Heart left ventricle (tissue), 16 donors: ENCODE results near the gene PRKCA. TPM values are rescaled to one million over a fixed set of nuclear protein-coding genes. Genes with fewer than 3 reads are reported as not detected.
"Not testable (repeated sequence)": the region's sequence is repeated elsewhere in the genome, so short reads cannot be mapped to it uniquely, and the experiment has no call there.

Experiments
- ATAC-seq, 4 donors: fragments of 200-7000 bp; cut with Tn5 transposase; one replicate each; pipeline ENCODE4 v1.9.1; 2020 to 2022; ENCODE audit warnings: moderate library complexity in 4 of 4, mild to moderate bottlenecking in 3 of 4, moderate number of reproducible peaks in 1 of 4
- DNase-seq, 5 donors: peaks; one replicate each; pipeline ENCODE4 v3.0.0-alpha.2; 2020
- H3K27ac ChIP-seq, 12 donors: fragments of 200-600 bp; sonication (generic) in 4 of 12; one replicate each; pipeline versions ENCODE4 v1.5.0 to v1.8.0; 2016 to 2022; ENCODE audit warnings: mild to moderate bottlenecking in 2 of 12
- H3K27me3 ChIP-seq, 9 donors: fragments of 200-600 bp; sonication (generic) in 2 of 9; one replicate each; pipeline versions ENCODE4 v1.5.1 to v1.8.0; 2016 to 2022; ENCODE audit warnings: mild to moderate bottlenecking in 3 of 9
- H3K36me3 ChIP-seq, 9 donors: fragments of 200-600 bp; sonication (generic) in 2 of 9; one replicate each; pipeline versions ENCODE4 v1.5.0 to v1.8.0; 2018 to 2022; ENCODE audit warnings: mild to moderate bottlenecking in 2 of 9
- H3K4me1 ChIP-seq, 12 donors: fragments of 200-600 bp; sonication (generic) in 4 of 12; one replicate each; pipeline versions ENCODE4 v1.5.0 to v1.8.0; 2016 to 2022; ENCODE audit warnings: mild to moderate bottlenecking in 3 of 12
- H3K4me3 ChIP-seq, 12 donors: fragments of 200-600 bp; sonication (generic) in 4 of 12; one replicate each; pipeline versions ENCODE4 v1.5.0 to v1.8.0; 2017 to 2022; ENCODE audit warnings: mild to moderate bottlenecking in 9 of 12, moderate library complexity in 4 of 12
- H3K9me3 ChIP-seq, 12 donors: fragments of 200-600 bp; sonication (generic) in 4 of 12; one replicate each; pipeline versions ENCODE4 v1.5.0 to v1.8.0; 2016 to 2022; ENCODE audit warnings: mild to moderate bottlenecking in 1 of 12
- POLR2A ChIP-seq, 2 donors: fragments of 450-650 bp; IDR thresholded peaks; one replicate each; pipeline ENCODE4 v1.6.1; 2017; ENCODE audit warnings: antibody characterized with exemption in 2 of 2, mild to moderate bottlenecking in 2 of 2, moderate library complexity in 2 of 2
- WGBS, 4 donors: extraction: QIAGEN DNeasy Blood & Tissue Kit in 2 of 4; methylation state at CpG; one replicate each; pipeline versions ENCODE4 v1.1.5 to v1.1.7; 2013 to 2018; 5-methylcytosine and 5-hydroxymethylcytosine counted together
- intact Hi-C, 10 donors: fragments of 100-400 bp; cut with DNase I; formaldehyde crosslinking; loops; one replicate each; pipeline versions ENCODE4 v1.11.1 to v1.14.2; 2022
- polyA plus RNA-seq, 2 donors: library from polyadenylated mRNA; stranded (reverse); fragments of 200-250 nt; gene quantifications; one replicate each; pipeline ENCODE4 v1.2.3, GENCODE V29; 2013
- total RNA-seq, 9 donors: library from RNA; depleted of rRNA in 2 of 9; stranded (reverse); fragments of >200 nt in 2 of 9; fragmentation: NEBNext Ultra II Directional in 3 of 9; extraction: Animal tissue kit (Norgen Biotek cat#: 25700) in 3 of 9; gene quantifications; one replicate each; pipeline versions ENCODE4 v1.1.0 to v1.2.4, GENCODE V29; 2016 to 2023
- TF ChIP-seq, protein P1 (sequence below), 12 donors: fragments of 200-600 bp; sonication (generic) in 4 of 12; IDR thresholded peaks; one replicate each; pipeline versions ENCODE4 v1.5.0 to v1.8.0; 2018 to 2022; ENCODE audit warnings: antibody characterized with exemption in 12 of 12, mild to moderate bottlenecking in 5 of 12
- donor health status: ischemic (EF 13 %, LVEDD 7.1; RV severe dilation, severe dysfunction).
- donor health status: healthy with polysubstance abuse.
- donor health status: DM: no; HTN: yes; CAD: no.
- donor health status: DM: no; HTN: no; CAD: no.
- donor health status: ischemic (EF 25% LVEDD 6.9; RV normal size, moderate dysfunction).
- donor health status: ischemic (EF 25% LVEDD 5.7; RV mildly dilated, moderate dysfunction).
- donor health status: healthy.
- donor health status: DM: yes; HTN: yes; CAD: no.
- donor health status: ischemic (EF 35%, LVEDD 5.7; RV mildly dilated, moderate dysfunction).
- donor health status: nonischemic (EF 11% LVEDD 7.7; RV severe dilation, severe dysfunction).
- donor health status: DM: yes; HTN: yes; CAD: no.
- donor health status: PGD.
- donor health status: ischemic (EF 29% LVEDD 5.4; RV normal size, mild dysfunction).
- donor health status: nonischemic (EF 23%, LVEDD 6.1; RV moderate dilation, normal function).

PRKCA gene
- total and polyA plus RNA-seq, 11 donors = 3.4 to 26.8 (median 11.4) TPM

DNA sequence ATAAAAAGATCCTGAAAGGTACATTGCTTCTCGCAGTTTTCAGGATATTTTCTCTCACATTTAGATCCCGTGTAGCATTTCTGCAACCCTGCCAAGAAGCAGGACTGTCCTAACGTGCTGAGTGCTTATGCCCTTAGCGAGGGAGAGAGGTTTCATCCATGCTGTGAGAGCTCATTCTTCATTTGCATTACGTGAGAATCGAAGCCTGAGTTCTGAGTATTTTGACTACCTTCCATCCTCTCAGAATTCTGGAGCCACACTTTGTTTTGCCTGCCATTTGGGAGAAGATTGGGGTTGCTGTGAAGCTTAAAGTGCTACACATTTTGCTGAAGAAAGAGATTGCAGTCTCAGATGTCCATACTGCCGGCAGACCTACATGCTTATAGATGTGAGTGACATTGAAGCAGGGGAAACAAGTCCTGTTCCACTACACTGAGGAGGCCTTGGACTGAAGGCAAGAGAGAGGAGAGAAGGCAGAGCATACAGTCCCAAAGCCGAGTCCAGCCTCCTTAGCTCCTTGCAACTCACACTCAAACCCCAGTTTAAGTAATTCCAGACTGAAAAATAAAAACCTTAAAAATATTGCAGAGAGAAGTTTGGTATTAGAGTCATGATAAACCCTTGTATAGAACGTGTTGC, 183.0 kb downstream of the PRKCA start:
- ATAC-seq (no peak), DNase-seq (no peak)
- Histone ChIP-seq H3K27me3 (no peaks in the 10 kb centered on the region), H3K27ac (no peak overlapping the region), H3K36me3 (no peaks in the 10 kb centered on the region), H3K4me3 (no peak overlapping the region), H3K9me3 (no peaks in the 10 kb centered on the region), H3K4me1 (no peaks in the 10 kb centered on the region)
- intact Hi-C loops = no loop called here
- 64 to 72% (median 70%) methylated on average over 9 of the region's 9 CpGs for WGBS, 4 donors
- TF ChIP-seq, protein P1, sequence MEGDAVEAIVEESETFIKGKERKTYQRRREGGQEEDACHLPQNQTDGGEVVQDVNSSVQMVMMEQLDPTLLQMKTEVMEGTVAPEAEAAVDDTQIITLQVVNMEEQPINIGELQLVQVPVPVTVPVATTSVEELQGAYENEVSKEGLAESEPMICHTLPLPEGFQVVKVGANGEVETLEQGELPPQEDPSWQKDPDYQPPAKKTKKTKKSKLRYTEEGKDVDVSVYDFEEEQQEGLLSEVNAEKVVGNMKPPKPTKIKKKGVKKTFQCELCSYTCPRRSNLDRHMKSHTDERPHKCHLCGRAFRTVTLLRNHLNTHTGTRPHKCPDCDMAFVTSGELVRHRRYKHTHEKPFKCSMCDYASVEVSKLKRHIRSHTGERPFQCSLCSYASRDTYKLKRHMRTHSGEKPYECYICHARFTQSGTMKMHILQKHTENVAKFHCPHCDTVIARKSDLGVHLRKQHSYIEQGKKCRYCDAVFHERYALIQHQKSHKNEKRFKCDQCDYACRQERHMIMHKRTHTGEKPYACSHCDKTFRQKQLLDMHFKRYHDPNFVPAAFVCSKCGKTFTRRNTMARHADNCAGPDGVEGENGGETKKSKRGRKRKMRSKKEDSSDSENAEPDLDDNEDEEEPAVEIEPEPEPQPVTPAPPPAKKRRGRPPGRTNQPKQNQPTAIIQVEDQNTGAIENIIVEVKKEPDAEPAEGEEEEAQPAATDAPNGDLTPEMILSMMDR (IDR thresholded peaks at IDR 0.05) = no peak
- TF ChIP-seq POLR2A (IDR thresholded peaks at IDR 0.05) = no peak

GRCh38 chr17:66487121-66487520, 184.7 kb downstream of the PRKCA start:
- Histone ChIP-seq H3K4me1 (no peaks in the 10 kb centered on the region), H3K27me3 (no peaks in the 10 kb centered on the region), H3K27ac (no peak overlapping the region), H3K4me3 (no peak overlapping the region), H3K9me3 (no peaks in the 10 kb centered on the region), H3K36me3 (no peaks in the 10 kb centered on the region)
- 90 to 95% (median 92%) methylated on average over 3 of the region's 3 CpGs for WGBS, 4 donors
- intact Hi-C loops = no loop called here
- DNase-seq = no peak
- ATAC-seq = no peak
- TF ChIP-seq, protein P1 (IDR thresholded peaks at IDR 0.05) = no peak
- no peak for TF ChIP-seq POLR2A (IDR thresholded peaks at IDR 0.05)

- Histone ChIP-seq H3K9me3 (no peaks in the 10 kb centered on the region), H3K27ac (no peak overlapping the region), H3K36me3 (no peaks in the 10 kb centered on the region), H3K4me1 (no peaks in the 10 kb centered on the region), H3K27me3 (no peaks in the 10 kb centered on the region), H3K4me3 (no peak overlapping the region)
- no peak for TF ChIP-seq POLR2A (IDR thresholded peaks at IDR 0.05)
- TF ChIP-seq, protein P1 (IDR thresholded peaks at IDR 0.05) = no peak
- no peak for DNase-seq
- intact Hi-C loops = no loop called here
- ATAC-seq = no peak
- WGBS, 4 donors = 86 to 93% (median 88%) methylated on average over 5 of the region's 5 CpGs
These were observed 185.6 kb downstream of the PRKCA start for GRCh38 chr17:66487981-66488468.

DNA sequence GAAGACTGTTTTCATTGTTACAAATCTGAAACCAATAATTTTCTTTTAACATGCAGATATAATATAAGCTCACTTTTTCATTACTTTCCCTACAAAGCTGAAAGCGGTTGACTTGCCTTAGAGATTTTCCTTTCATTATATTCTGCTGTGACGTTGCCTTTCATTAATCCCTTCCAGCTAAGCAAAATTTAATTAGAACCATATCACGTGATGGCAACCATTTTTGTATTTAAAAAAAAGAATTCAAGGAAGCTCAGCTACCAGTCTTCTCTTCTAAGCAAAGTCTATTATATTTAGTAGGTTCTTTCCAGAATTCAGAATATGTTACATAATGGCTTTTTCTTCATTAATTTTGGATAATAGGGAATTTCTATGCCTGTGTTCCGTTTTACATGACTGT, 186.5 kb downstream of the PRKCA start:
- intact Hi-C loops = no loop called here
- no peak overlapping the region for H3K27ac ChIP-seq
- H3K4me3 ChIP-seq = no peak overlapping the region
- DNase-seq = no peak
- H3K4me1 ChIP-seq = peaks cover 0 to 5% (median 0%) of the 10 kb centered on the region in 12 donors
- ATAC-seq = no peak
- no peaks in the 10 kb centered on the region for H3K9me3 ChIP-seq
- no peaks in the 10 kb centered on the region for H3K27me3 ChIP-seq
- 86 to 91% (median 87%) methylated on average over 4 of the region's 4 CpGs for WGBS, 4 donors
- no peaks in the 10 kb centered on the region for H3K36me3 ChIP-seq
- no peak for TF ChIP-seq POLR2A (IDR thresholded peaks at IDR 0.05)
- TF ChIP-seq, protein P1 (IDR thresholded peaks at IDR 0.05) = no peak

DNA sequence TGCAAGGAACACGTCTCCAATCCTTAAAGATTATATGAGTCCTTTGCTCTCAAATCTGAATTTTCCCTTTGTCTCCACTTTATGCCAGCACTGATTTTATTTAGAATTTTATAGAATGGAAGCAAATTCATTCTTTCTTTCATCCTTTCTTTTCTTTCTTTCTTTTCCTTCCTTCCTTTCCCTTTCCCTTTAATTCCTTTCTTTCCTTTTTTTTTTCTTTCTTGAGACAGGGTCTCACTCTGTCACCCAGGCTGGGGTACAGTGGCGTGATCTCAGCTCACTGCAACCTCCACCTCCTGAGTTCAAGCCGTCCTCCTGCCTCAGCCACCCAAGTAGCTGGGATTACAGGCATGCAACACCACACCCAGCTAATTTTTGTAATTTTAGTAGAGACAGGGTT, 187.2 kb downstream of the PRKCA start:
- WGBS, 4 donors = 86 to 93% (median 91%) methylated on average over 3 of the region's 3 CpGs
- intact Hi-C loops, H3K27me3 ChIP-seq, H3K9me3 ChIP-seq, H3K4me3 ChIP-seq, DNase-seq, ATAC-seq, H3K36me3 ChIP-seq, H3K27ac ChIP-seq: not testable (repeated sequence)
- H3K4me1 ChIP-seq = peaks cover 0 to 13% (median 0%) of the 10 kb centered on the region in 12 donors
